Ishikawa (cell line): ENCODE results near the gene RPS6KA5.

Source experiments
- EP300 ChIP-seq: IDR thresholded peaks from 2 replicates; pipeline ENCODE4 v1.6.1; 2012; ENCODE audit warnings: borderline replicate concordance
- FOXM1 ChIP-seq: IDR thresholded peaks from 2 replicates; pipeline ENCODE4 v1.6.1; 2012; ENCODE audit warnings: low read depth, borderline replicate concordance
- MAX ChIP-seq: IDR thresholded peaks from 2 replicates; pipeline ENCODE4 v1.6.1; 2012
- NFIC ChIP-seq: IDR thresholded peaks from 2 replicates; pipeline ENCODE4 v1.6.1; 2012
- RAD21 ChIP-seq: IDR thresholded peaks from 2 replicates; pipeline ENCODE4 v1.6.1; 2012; ENCODE audit warnings: low read depth
- REST ChIP-seq: IDR thresholded peaks from 2 replicates; pipeline ENCODE4 v1.6.1; 2012; ENCODE audit warnings: low read depth, mild to moderate bottlenecking
- TAF1 ChIP-seq: IDR thresholded peaks from 2 replicates; pipeline ENCODE4 v1.6.1; 2012; ENCODE audit warnings: low read depth, mild to moderate bottlenecking
- TCF12 ChIP-seq: IDR thresholded peaks from 2 replicates; pipeline ENCODE4 v1.6.1; 2012; ENCODE audit warnings: low read depth
- YY1 ChIP-seq: IDR thresholded peaks from 2 replicates; pipeline ENCODE4 v1.6.1; 2012; ENCODE audit warnings: low read depth
- TF ChIP-seq, protein P1 (sequence below): IDR thresholded peaks from 2 replicates; pipeline ENCODE4 v1.6.1; 2012

GRCh38 chr14:90836692-90837063, 223.8 kb downstream of the RPS6KA5 start:
- no peak for TF ChIP-seq EP300
- no peak for TF ChIP-seq REST
- TF ChIP-seq YY1 = no peak
- no peak for TF ChIP-seq RAD21
- no peak for TF ChIP-seq MAX
- no peak for TF ChIP-seq TAF1
- TF ChIP-seq TCF12 = no peak
- TF ChIP-seq NFIC = no peak
- no peak for TF ChIP-seq FOXM1
- TF ChIP-seq, protein P1, sequence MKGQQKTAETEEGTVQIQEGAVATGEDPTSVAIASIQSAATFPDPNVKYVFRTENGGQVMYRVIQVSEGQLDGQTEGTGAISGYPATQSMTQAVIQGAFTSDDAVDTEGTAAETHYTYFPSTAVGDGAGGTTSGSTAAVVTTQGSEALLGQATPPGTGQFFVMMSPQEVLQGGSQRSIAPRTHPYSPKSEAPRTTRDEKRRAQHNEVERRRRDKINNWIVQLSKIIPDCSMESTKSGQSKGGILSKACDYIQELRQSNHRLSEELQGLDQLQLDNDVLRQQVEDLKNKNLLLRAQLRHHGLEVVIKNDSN = no peak
